Placental pericyte (primary cell): Measurements from ENCODE around the gene TNFAIP2. TPM values are rescaled to one million over a fixed set of nuclear protein-coding genes. Genes with fewer than 3 reads are reported as not detected.

ENCODE experiments used
- total RNA-seq: library from RNA; depleted of rRNA; stranded (reverse); fragments of >200 nt; gene quantifications from 2 replicates; pipeline ENCODE4 v1.2.3, GENCODE V29; 2012

The TNFAIP2 gene
- 69.7 and 89.5 TPM in 2 replicates for total RNA-seq

GRCh38 chr14:103122947-103123633 is at the start of gene TNFAIP2:
TSS of gene TNFAIP2 (plus strand) at chr14:103123461. CDS start at chr14:103126458, 2,997 bp downstream.

GRCh38 chr14:103084021-103084919 is 39.0 kb upstream of the TNFAIP2 start, which contains the start of gene LBHD2:
TSS of gene LBHD2 (plus strand) at chr14:103084210. CDS start at chr14:103086013, 1,803 bp downstream.

GRCh38 chr14:103094406-103095209 is 28.7 kb upstream of the TNFAIP2 start, which contains the start of gene EXOC3L4:
TSS of gene EXOC3L4 (plus strand) at chr14:103094725. CDS start at chr14:103100220, 5,495 bp downstream.

Other genes with a start within 250 kb of the TNFAIP2 start
- gene AMN, start 200.8 kb upstream of the TNFAIP2 start, total RNA-seq = 0.22 TPM in 1 of 2 replicates, not detected in the other
- gene CDC42BPB, start 65.9 kb upstream of the TNFAIP2 start, total RNA-seq = 99.8 and 142 TPM in 2 replicates
- gene LBHD2, start 39.3 kb upstream of the TNFAIP2 start, total RNA-seq = not detected in 2 replicates
- gene EXOC3L4, start 28.7 kb upstream of the TNFAIP2 start, total RNA-seq = 0.86 and 2.4 TPM in 2 replicates
- 230 and 308 TPM in 2 replicates for gene EIF5, start 210.8 kb downstream of the TNFAIP2 start, total RNA-seq